Calu3 (cell line): Measurements from ENCODE around the gene TTC27. TPM values are rescaled to one million over a fixed set of nuclear protein-coding genes. Genes with fewer than 3 reads are reported as not detected.

Source experiments
- BruUV-seq: library from RNA; stranded (reverse); fragments of 400-500 nt; replicated peaks from 2 replicates; lab custom pipeline; 2021; lab: Mats Ljungman, UMichigan
- CTCF ChIA-PET: fragments of 300-600 bp; sonication (Branson Sonifier 250); formaldehyde crosslinking; loops from one replicate; lab custom pipeline; 2022; ENCODE audit warnings: antibody characterized with exemption; lab: Charles Lee
- DNase-seq: peaks from one replicate; pipeline ENCODE4 v3.0.0; 2022
- H3K27ac Mint-ChIP-seq: one replicate; pipeline ENCODE4 v1.8.0; 2022; ENCODE audit warnings: mixed read lengths; ENCODE audit not compliant: unreplicated experiment
- H3K27me3 Mint-ChIP-seq: one replicate; pipeline ENCODE4 v1.8.0; 2022; ENCODE audit warnings: mixed read lengths; ENCODE audit not compliant: unreplicated experiment
- H3K36me3 Mint-ChIP-seq: one replicate; pipeline ENCODE4 v1.8.0; 2022; ENCODE audit warnings: mild to moderate bottlenecking, moderate library complexity, mixed read lengths; ENCODE audit not compliant: insufficient read depth, unreplicated experiment
- H3K4me1 Mint-ChIP-seq: one replicate; pipeline ENCODE4 v1.8.0; 2022; ENCODE audit warnings: mild to moderate bottlenecking, low read depth, mixed read lengths; ENCODE audit not compliant: unreplicated experiment
- H3K4me3 Mint-ChIP-seq: one replicate; pipeline ENCODE4 v1.8.0; 2022; ENCODE audit warnings: mild to moderate bottlenecking, low read depth, moderate library complexity, mixed read lengths; ENCODE audit not compliant: unreplicated experiment
- H3K9me3 Mint-ChIP-seq: one replicate; pipeline ENCODE4 v1.8.0; 2022; ENCODE audit warnings: low read depth, mixed read lengths; ENCODE audit not compliant: unreplicated experiment
- intact Hi-C: fragments of 100-400 bp; cut with micrococcal nuclease; formaldehyde crosslinking; loops from one replicate; pipeline ENCODE4 v1.10.0; 2022; ENCODE audit not compliant: unreplicated experiment
- total RNA-seq: library from RNA; stranded (reverse); gene quantifications from 2 replicates; pipeline ENCODE4 v1.2.3, GENCODE V29; 2022
- TF ChIP-seq, protein P1 (sequence below): fragments of 200-600 bp; IDR thresholded peaks from one replicate; pipeline ENCODE4 v1.8.0; 2022; ENCODE audit warnings: antibody characterized with exemption; ENCODE audit not compliant: unreplicated experiment

TTC27 gene
- total RNA-seq, 1 experiment from 2014 or later, result 20.1 TPM

GRCh38 chr2:32787207-32787606, 159.4 kb downstream of the TTC27 start:
- intact Hi-C loops, result no loop called here
- no TSS peak for BruUV-seq
- CTCF ChIA-PET, result no interaction called here
- Mint-ChIP-seq H3K4me3 (no peak overlapping the region), H3K27ac (no peak overlapping the region), H3K27me3 (no peaks in the 10 kb centered on the region), H3K9me3 (no peaks in the 10 kb centered on the region), H3K4me1 (no peaks in the 10 kb centered on the region), H3K36me3 (no peaks in the 10 kb centered on the region)
- TF ChIP-seq, protein P1, sequence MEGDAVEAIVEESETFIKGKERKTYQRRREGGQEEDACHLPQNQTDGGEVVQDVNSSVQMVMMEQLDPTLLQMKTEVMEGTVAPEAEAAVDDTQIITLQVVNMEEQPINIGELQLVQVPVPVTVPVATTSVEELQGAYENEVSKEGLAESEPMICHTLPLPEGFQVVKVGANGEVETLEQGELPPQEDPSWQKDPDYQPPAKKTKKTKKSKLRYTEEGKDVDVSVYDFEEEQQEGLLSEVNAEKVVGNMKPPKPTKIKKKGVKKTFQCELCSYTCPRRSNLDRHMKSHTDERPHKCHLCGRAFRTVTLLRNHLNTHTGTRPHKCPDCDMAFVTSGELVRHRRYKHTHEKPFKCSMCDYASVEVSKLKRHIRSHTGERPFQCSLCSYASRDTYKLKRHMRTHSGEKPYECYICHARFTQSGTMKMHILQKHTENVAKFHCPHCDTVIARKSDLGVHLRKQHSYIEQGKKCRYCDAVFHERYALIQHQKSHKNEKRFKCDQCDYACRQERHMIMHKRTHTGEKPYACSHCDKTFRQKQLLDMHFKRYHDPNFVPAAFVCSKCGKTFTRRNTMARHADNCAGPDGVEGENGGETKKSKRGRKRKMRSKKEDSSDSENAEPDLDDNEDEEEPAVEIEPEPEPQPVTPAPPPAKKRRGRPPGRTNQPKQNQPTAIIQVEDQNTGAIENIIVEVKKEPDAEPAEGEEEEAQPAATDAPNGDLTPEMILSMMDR, result no peak
- no peak for DNase-seq

DNA sequence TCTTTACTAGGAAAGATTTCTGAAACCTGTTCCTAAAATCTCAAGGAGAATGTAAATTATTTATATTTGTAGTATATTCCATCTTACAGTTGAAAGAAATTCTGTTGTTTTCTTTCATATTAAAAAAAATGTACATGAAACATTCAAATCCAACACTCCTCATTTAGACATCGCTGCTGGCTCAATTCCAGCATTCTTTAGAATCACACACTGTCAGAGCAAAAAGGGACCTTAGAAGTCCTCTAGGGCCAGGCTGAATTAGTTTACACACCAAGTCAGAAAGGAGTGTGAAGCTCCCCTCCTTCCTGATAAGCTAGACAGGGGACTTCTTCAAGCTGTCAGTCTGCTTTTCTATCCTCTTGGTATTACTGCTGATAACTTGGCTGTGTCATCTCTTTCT, 160.3 kb downstream of the TTC27 start:
- Mint-ChIP-seq H3K36me3 (no peaks in the 10 kb centered on the region), H3K27ac (no peak overlapping the region), H3K4me3 (no peak overlapping the region), H3K4me1 (no peaks in the 10 kb centered on the region), H3K9me3 (no peaks in the 10 kb centered on the region), H3K27me3 (no peaks in the 10 kb centered on the region)
- no peak for DNase-seq
- TF ChIP-seq, protein P1, result no peak
- intact Hi-C loops, result no loop called here
- CTCF ChIA-PET, result interaction anchor here (0.5 kb wide), 1 partner anchor 688 kb away, joined by 3 read pairs; the partner anchor contains the start of gene RASGRP3
- BruUV-seq, result no TSS peak

DNA sequence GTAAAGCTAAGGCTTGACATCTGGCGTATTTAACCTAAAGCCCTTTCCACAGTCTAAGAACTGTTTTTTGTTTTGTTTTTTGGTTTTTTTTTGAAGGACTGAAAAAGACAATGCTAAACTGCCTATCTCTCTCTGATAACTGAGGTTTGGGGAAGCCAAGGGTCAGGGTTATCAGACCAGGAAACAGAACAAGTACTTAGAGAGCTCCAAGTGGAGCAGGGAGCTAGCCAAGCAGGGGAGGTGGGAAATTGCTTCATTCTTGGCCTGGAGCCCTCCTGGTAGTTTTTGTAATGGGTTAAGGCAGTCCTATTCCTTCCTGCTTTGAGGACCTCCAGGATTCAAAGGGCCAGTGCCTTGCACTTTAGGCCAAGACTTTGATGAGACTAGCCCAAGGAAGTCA, 164.6 kb downstream of the TTC27 start:
- CTCF ChIA-PET, result interaction anchor here (1.5 kb wide), 1 partner anchor 13 kb away, joined by 6 read pairs; no protein-coding TSS in a partner anchor
- DNase-seq, result no peak
- H3K4me1 Mint-ChIP-seq, result no peaks in the 10 kb centered on the region

DNA sequence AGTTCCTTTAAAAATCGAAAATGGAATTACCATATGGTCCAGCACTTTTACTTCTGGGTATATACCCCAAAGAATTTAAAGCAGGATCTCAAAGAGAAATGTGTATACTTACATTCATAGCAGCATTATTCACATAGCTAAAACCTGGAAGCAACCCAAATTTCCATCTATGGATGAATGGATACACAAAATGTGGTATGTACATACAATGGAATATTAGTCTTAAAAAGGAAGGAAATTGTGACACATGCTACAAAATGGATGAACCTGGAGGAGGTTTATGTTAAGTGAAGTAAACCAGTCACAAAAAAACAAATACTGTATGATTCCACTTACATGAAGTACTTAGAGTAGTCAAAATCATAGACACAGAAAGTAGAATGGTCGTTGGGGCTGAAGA, 171.0 kb downstream of the TTC27 start:
- Mint-ChIP-seq H3K4me1 (no peaks in the 10 kb centered on the region), H3K27me3 (no peaks in the 10 kb centered on the region), H3K36me3 (no peaks in the 10 kb centered on the region), H3K9me3 (no peaks in the 10 kb centered on the region), H3K4me3 (no peak overlapping the region), H3K27ac (no peak overlapping the region)
- intact Hi-C loops, result no loop called here
- no TSS peak for BruUV-seq
- TF ChIP-seq, protein P1, result no peak
- CTCF ChIA-PET, result no interaction called here
- no peak for DNase-seq

More for the DNA sequence above, 164.6 kb downstream of the TTC27 start:
- H3K4me3 Mint-ChIP-seq, result no peak overlapping the region
- H3K27me3 Mint-ChIP-seq, result no peaks in the 10 kb centered on the region
- no peak overlapping the region for H3K27ac Mint-ChIP-seq
- no TSS peak for BruUV-seq
- no peaks in the 10 kb centered on the region for H3K9me3 Mint-ChIP-seq
- no peaks in the 10 kb centered on the region for H3K36me3 Mint-ChIP-seq
- intact Hi-C loops, result no loop called here
- TF ChIP-seq, protein P1, result no peak
